ENCODE measurements around the gene ROR1.

Gene ROR1

GRCh38 chr1:64122588-64122987 lies 348.8 kb downstream of the ROR1 start:
- in situ Hi-C loops (cut with MboI; ENCODE audit: low sequenced_read_pairs) = no loop called here

- in situ Hi-C loops (cut with MboI; ENCODE audit: low sequenced_read_pairs) = no loop called here
Measured at GRCh38 chr1:64124704-64125440, 351.1 kb downstream of the ROR1 start.

- in situ Hi-C loops (cut with MboI; ENCODE audit: low sequenced_read_pairs) = no loop called here
Measured at GRCh38 chr1:64126581-64126980, 352.8 kb downstream of the ROR1 start.

GRCh38 chr1:64127297-64127696 lies 353.5 kb downstream of the ROR1 start:
- in situ Hi-C loops (cut with MboI; ENCODE audit: low sequenced_read_pairs) = no loop called here

- in situ Hi-C loops (cut with MboI; ENCODE audit: low sequenced_read_pairs) = no loop called here
Measured at GRCh38 chr1:64129701-64130100, 355.9 kb downstream of the ROR1 start.

GRCh38 chr1:64131155-64131554 lies 357.3 kb downstream of the ROR1 start:
- in situ Hi-C loops (cut with MboI; ENCODE audit: low sequenced_read_pairs) = no loop called here

GRCh38 chr1:64133036-64133435 lies 359.2 kb downstream of the ROR1 start:
- in situ Hi-C loops (cut with MboI; ENCODE audit: low sequenced_read_pairs) = no loop called here

GRCh38 chr1:64135462-64136223 lies 361.8 kb downstream of the ROR1 start:
- in situ Hi-C loops (cut with MboI; ENCODE audit: low sequenced_read_pairs) = no loop called here

- in situ Hi-C loops (cut with MboI; ENCODE audit: low sequenced_read_pairs) = no loop called here
Measured at GRCh38 chr1:64136296-64136695, 362.5 kb downstream of the ROR1 start.

- in situ Hi-C loops (cut with MboI; ENCODE audit: low sequenced_read_pairs) = no loop called here
Measured at GRCh38 chr1:64136752-64137411, 363.1 kb downstream of the ROR1 start.

GRCh38 chr1:64137412-64137803 lies 363.6 kb downstream of the ROR1 start:
- in situ Hi-C loops (cut with MboI; ENCODE audit: low sequenced_read_pairs) = no loop called here

- in situ Hi-C loops (cut with MboI; ENCODE audit: low sequenced_read_pairs) = no loop called here
Measured at GRCh38 chr1:64139877-64140276, 366.1 kb downstream of the ROR1 start.

- in situ Hi-C loops (cut with MboI; ENCODE audit: low sequenced_read_pairs) = no loop called here
Measured at GRCh38 chr1:64140596-64140995, 366.8 kb downstream of the ROR1 start.

- in situ Hi-C loops (cut with MboI; ENCODE audit: low sequenced_read_pairs) = no loop called here
Measured at GRCh38 chr1:64147045-64147724, 373.4 kb downstream of the ROR1 start.

- in situ Hi-C loops (cut with MboI; ENCODE audit: low sequenced_read_pairs) = no loop called here
Measured at GRCh38 chr1:64147759-64148158, 373.9 kb downstream of the ROR1 start.

- in situ Hi-C loops (cut with MboI; ENCODE audit: low sequenced_read_pairs) = no loop called here
Measured at GRCh38 chr1:64150266-64150665, 376.4 kb downstream of the ROR1 start.

GRCh38 chr1:64150729-64151230 lies 377.0 kb downstream of the ROR1 start:
- in situ Hi-C loops (cut with MboI; ENCODE audit: low sequenced_read_pairs) = no loop called here

GRCh38 chr1:64155278-64155677 lies 381.5 kb downstream of the ROR1 start:
- in situ Hi-C loops (cut with MboI; ENCODE audit: low sequenced_read_pairs) = no loop called here

- in situ Hi-C loops (cut with MboI; ENCODE audit: low sequenced_read_pairs) = no loop called here
Measured at GRCh38 chr1:64161357-64161941, 387.6 kb downstream of the ROR1 start.

- in situ Hi-C loops (cut with MboI; ENCODE audit: low sequenced_read_pairs) = no loop called here
Measured at GRCh38 chr1:64162151-64162550, 388.3 kb downstream of the ROR1 start.

GRCh38 chr1:64162804-64163203 lies 389.0 kb downstream of the ROR1 start:
- in situ Hi-C loops (cut with MboI; ENCODE audit: low sequenced_read_pairs) = no loop called here
